ENCODE results near the gene CSNK1A1.

GRCh38 chr5:149529463-149529862, 21.8 kb downstream of the CSNK1A1 start:
- TF ChIP-seq EZH2 (IDR thresholded peaks at IDR 0.05) (no peak), CTCF (IDR thresholded peaks at IDR 0.05) (no peak)
